Ecto neural progenitor cell (in vitro differentiated cells): ENCODE results near the gene TATDN2.
"Not testable (repeated sequence)": the region's sequence is repeated elsewhere in the genome, so short reads cannot be mapped to it uniquely, and the experiment has no call there.

Experiments used
- DNase-seq: peaks from one replicate; pipeline ENCODE4 v3.0.0-alpha.2; 2018; ENCODE audit warnings: low spot score

TATDN2 gene

DNA sequence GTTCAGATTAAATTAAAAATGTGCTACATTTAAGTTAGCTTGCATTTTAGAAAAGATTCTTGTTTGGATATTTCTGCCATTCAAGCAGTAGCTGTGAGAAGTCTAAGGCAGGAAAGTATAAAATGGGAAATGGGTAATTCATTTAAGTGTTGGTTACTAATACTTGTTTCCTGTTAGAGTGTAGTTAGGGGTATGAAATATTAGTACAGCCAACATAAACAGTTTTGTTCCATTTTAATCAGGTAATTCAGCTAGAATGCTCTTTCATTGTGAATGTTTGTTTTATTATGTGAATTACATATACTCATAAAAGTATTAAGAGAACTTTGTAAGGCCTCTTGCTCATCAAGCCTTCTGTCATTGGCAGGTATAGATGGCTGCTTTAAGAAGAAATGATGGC is 19.9 kb downstream of the TATDN2 start:
- DNase-seq, result no peak

DNA sequence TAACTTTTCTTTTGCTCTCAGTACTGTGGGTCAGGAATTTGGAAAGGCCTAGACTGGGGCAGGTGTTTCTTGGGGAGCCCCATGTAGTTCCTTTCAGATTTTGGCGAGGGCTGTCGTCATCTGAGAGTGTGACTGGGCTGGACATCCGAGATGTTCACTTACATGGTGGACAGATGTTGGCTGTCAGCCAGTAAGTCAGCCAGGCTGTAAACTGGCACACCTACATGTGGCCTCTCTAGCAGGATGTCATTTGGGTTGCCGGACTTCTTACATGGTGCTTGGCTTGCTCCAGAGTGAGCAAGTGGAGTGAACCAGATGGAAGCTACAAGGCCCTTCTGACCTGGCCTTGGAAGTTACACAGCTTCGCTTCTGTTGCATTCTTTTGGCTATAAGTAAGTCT is 20.7 kb downstream of the TATDN2 start:
- DNase-seq, result no peak

DNA sequence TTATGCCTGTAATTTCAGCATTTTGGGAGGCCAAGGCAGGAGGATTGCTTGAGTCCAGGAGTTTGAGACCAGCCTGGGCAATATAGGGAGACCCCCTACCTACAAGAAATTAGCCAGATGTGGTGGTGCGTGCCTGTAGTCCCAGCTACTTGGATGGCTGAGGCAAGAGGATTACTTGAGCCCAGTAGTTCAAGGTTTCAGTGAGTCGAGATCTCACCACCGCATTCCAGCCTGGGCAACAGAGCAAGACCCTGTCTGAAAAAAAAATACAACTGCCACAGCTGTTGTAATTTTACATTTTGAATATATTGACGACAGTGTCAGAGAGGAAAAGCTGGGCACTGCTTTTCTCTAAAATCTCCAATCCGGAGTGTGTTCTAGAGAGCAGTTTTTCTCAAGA is 21.2 kb downstream of the TATDN2 start:
- DNase-seq, result no peak

DNA sequence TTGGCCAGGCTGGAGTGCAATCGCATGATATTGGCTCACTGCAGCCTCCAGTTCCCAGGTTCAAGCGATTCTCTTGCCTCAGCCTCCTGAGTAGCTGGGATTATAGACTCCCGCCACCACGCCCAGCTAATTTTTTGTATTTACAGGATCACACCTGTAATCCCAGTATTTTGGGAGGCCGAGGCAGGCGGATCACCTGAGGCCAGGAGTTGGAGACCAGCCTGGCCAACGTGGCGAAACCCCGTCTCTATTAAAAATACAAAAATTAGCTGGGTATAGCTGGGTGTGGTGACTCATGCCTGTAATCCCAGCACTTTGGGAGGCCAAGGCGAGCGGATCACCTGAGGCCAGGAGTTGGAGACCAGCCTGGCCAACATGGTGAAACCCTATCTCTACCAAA is 24.2 kb downstream of the TATDN2 start:
- DNase-seq, result not testable (repeated sequence)

DNA sequence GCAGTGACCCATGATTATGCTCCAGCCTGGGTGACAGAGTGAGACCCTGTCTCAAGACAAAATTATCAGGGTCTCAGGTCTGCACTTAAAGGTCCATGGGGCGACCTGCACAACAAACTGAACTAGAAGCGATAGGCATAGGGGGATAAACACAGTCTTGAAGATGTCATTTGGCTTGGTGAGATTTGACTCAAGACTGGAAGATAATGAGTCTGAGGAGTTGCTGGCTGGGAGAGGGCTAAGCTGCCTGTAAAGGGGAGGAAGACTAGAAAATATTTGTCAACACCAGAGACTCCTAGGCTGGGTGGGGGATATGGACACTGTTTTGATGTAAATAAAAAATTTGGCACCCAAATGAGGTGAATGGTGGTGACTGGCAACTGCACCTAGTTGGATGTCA is 24.7 kb downstream of the TATDN2 start:
- DNase-seq, result no peak

DNA sequence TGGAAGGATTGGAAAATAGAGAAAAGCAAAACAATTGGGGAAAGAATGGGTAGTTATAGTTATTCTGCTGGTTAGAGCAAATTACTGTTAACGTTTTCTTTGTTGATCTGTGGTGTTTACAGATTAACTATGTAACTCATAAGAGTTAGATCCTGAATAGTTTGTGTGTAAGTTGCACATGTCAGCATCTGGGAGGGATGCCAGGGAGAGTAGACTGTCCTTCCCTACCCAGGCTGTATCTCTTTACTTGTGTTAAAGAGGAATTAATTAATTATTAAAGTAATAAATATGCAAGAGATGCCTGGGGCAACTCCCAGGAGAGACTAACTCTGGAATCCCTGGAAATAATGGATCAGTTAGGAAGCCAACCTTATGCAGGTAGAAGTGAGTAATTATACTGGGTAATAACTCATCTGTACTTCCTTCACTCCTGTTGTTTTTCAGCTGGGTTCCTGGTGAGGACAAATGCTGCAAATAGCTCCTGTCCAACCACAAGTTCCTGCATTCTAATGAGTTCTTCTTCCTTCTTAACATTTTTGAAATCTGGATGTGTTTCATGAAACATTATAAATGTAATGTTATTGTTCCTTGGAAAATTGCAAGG is 25.5 kb downstream of the TATDN2 start:
- no peak for DNase-seq

DNA sequence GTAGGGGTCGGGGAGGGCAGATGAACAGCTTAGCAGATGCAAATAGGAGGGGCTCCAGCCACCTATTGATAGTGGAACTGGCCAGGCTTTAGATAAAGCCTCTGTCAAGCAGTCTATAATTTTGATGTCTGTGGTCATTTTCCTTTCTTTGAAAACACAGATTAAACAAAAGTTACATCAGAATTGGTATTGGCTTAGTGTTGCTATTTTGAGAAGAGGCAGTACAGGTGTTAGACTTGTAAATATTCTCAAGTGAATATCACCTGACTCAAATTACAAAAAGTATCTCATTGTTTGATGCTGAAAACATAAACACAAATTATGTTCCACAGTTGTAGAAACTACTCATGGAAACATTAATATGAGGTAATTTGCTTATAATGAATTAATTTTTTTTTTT is 26.3 kb downstream of the TATDN2 start:
- no peak for DNase-seq

DNA sequence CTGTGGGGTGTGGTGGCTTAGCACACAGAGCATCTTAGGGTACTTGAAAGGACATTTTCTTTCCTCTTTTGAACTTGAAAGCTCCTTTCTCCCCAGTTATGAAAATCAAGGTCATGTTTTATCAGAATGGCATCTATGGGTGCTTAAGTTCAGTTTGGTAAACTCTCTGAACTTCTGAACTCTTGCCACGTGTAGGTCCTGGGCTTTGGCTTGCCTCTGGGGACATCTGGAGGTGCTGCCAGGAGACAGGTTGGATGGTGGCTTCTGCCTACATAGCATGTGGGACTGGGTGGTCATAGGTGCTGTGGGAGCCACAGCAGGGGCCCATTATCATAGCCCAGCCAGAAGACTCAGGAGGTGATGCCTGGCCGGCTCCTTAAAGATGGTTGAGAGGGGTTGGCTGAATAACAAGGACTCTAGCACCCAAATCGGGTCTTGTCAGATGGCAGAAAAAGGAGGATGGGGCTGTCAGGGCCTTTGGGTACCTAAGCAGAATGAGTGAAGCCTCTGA is 28.9 kb downstream of the TATDN2 start:
- no peak for DNase-seq

DNA sequence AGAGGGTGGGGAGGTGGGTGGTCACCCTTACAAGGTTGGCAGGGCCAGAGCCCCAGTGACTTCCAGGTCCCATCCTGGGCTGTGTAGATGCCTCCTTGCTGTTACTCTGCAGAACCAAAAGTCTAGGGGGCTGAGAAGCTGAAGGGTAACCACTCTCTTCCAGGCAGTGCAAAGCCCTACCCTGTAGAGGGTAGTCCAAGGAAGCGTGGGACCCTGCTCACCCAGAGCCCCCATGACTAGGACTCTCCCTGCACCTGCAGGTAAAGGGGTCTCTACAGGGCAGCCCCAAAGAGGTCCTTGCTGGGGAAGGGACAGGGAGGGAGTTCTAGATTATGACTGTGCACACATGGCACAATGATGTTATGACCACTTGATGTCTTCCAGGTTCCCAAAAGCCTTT is 30.2 kb downstream of the TATDN2 start:
- no peak for DNase-seq

DNA sequence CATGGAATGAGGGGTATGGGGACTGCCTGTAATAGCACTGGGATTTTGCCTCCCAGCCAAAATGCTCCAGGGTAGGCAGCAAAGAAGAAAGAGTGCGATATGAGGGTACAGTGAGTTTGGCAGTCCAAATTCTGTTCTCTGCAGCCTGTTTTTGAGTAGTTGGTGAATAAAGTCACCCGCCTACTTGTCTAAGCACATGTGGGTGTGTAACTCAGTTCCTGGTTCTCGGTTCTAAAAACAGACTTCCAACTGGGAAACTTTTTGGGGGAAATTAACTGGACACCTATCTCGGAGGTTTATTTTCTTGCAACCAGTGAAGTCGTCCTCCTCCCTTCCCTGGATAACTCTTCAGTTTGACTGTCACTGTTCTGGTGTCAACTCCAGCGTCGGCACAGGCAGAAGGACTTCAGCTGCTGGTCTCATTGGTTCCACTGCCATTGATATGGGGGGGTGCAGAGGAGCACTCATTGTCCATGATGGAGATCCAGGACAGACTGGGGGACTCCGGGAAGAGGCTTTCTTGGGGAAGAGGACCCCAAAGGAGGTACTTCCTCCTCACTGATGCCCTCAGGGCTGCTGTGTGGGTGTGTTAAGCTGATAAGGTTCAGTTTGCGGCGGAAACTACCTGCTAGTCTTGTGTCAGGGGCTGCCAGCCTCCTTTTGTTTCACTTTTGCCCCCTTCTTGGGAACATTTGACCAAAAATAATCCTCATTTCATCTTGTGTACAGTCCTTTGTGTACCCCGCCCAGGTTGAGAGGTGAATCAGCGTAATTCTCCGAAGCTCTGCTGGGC is 31.3 kb downstream of the TATDN2 start:
- no peak for DNase-seq

DNA sequence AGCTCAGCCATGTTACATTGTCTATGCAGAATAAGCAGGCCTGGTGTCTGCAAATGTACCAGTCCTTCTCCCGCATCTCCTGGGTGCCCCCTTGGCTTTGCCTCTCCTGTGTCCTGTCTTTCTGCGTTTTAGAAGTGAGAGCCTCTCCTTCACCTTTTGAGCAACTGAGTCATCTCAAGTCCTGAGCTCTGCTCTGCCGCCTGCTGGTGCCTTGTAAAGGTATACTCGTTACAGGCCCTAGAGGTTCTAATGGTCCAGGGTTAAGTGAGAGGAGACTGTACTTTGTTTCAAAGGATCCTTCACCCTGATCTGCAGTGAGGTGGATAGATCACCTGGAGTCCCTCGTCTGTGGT is 31.9 kb downstream of the TATDN2 start:
- DNase-seq, result no peak

DNA sequence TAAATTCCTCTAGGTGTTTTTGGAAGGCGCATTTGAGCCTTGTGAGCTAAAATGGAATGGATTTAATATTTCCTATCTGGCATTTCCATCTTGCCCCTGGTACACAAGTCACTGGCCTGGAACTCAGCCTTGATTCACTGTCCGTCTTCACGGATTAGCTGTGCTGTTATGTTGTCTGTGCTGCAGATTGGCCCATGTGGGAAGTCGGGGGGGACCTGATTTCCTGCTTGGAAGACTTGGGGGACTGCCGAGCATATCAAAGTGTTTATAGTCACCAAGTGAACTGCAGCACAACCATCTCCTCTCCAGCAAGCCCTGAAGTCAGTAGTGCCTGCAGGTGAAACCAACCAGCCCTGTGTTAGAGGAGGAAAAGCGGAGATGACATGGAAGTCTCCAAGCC is 32.3 kb downstream of the TATDN2 start:
- DNase-seq, result no peak

DNA sequence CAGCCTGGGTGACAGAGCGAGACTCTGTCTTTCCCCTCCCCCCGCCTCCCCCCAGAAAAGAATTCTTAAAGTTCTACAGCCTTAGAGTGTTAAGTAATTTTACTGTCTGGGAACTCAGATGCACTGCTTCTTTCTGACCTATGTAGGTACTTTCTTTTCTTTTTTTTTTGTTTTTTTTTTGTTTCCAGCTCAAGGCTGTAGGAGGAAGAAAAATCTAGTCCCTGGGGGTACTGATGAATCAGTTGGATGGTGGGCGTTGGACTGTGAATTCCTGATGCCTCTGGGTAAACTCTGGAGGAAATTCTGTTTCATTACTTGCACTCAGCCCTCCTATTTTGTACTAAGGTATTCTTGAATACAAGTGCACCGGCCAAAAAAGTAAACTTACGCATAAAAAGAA is 33.7 kb downstream of the TATDN2 start:
- no peak for DNase-seq

DNA sequence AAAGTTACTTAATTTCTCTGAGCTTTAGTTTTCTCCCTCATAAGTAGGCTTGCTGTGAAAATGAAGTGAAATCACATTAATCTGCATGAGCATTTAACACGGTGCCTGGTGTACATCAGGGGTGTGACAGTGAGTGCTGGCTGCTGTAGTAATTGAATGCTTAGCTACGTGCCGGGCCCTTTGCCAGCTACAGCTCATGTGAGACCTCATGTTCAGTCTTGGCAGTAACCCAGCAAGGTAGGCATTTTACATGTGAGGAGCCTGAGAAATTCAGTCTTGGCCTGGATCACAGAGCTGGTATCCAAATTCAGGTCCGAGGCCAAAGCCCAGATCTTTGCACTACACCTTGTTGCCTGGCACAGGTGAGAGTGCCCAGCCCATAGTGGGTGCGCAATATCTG is 35.4 kb downstream of the TATDN2 start:
- no peak for DNase-seq

DNA sequence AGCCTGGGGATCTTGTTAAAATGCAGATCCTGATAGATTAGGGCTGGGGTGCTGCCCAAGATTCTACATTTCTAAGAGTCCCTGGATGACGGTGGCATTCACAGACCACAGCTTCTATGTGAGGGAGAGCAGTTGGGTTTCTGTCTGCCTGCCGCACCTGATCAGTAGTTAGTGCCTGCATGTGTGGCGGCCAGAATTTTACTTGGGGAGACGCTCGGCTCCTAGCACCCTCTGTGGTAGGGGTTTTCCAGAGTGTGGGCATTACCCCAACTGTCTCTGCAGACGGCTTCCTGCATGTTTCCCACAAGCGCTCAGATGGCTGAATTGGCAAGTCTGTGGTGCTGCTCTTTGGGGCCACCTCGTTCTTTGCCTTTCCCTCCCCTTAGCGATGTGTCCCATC is 36.2 kb downstream of the TATDN2 start:
- no peak for DNase-seq

DNA sequence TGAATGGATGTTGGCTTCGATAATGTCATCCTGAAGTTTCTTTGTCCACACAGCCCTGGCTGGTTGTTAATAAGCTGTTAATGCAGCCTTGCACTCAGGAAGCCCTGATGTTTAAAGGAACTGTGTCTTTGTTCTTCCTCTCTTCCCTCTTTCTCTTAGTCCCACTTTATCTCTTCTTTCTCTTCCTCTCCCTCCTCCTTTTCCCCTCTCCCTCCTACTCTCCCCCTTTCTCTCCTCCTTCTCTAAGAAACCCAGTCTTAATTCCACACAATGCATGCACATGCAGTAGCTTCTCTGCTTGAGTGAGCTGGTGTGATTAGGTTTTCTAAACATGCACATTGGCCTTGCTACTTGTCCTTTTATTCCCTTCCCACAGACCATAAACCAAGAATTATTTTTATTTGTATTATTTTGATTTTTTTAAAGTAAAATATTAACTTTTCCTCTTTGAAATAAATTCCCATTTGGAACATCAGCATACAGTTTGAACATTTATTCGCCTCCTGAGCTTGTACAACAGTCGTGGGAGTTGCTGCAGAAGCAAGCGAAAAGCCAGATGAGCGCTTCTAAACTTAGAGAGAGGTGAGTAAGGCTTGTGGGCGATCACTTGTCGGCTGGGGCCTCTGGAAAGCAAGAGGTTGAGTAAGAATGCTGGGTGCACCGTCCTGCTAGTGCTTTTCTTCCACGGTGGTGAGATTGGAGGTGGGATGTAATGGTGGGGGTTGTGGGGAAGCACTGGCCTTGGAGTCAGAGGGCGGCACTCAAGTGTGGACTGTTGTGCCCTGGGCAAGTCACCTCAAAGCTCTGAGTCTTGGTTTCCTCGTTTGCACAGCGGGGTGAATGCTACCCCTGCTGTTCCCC is 37.2 kb downstream of the TATDN2 start:
- DNase-seq, result no peak

DNA sequence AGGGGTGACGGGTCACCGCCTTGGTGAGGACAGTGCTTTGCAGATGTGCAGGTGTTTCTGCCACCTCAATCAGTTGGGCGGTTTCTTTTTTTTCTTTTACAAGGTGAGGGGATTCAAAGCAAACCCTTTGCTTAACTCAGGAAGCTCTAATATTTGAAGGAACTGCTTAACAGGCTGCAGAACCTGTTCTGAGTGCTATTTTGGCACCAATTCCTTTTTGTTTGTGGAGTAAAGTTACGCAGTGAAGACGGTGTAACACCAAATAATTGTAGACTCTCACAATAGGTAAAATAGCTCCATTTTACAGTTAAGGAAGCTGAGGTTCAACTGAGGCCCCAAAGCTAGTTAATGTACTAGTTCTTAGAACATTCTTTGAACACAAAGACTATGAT is 37.9 kb downstream of the TATDN2 start:
- no peak for DNase-seq

DNA sequence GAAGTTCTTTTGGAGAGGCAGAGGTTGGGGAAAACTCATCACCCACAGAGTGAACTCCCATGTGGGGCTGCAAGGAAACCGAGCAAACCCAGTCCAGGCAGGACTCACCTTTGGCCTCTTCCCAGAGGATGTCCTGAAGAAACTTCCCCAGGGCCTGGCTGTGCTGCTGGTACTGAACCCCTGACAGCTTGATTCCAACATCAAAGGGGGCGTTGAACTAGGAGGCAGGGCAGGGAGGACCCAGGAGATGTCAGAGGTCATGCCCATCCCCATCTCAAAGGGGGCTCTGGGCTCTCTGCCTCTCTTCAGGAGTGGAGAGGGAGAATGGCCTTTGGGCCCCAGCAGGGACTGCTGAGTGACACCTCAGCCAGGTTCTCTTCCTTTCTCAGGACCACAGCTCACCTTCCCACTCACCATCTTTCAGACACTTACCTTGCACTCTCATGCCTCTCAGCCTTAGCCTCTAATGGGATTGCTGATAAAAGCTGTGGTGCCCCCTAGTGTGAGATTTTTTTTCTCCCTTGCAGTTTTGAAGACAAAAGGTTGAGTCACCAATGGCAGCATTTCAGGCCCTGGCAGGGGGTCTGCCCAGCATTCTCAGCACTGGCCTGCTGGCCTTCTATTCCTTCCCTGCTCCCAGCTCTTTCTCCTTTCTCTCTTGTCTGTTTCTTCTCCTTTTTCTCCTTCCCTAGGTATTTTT is 38.5 kb downstream of the TATDN2 start:
- DNase-seq, result no peak

DNA sequence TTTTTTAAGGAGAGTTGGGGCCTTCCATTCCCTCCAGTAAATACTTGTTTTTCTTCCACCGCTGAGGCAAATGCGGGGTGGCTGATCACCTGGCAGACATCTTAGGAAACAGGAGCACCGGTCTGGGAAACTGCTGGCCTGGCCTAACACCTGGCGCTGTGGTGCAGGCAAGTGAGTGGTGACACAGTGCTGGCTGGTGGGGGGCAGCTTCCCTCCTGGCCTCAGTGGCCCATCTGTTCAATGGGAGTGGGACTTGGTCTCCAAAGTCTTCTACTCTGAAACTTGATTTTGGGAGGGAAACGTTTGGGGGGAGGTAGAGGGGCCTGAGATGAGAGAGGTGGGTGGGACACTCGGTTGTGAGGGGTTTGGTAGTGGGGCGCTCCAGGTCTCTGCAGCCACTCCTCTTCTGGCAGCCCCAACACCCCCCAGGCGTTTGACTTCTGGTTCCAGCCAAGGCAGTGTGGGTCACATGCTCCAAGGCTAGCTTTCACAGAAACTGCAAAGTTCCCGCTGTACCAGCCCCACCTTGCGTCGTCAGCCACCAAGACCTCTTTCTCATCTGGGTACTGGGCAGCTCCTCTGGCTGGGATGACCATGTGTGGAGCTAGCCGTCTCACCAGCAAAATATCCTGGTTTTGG is 39.8 kb downstream of the TATDN2 start:
- no peak for DNase-seq

DNA sequence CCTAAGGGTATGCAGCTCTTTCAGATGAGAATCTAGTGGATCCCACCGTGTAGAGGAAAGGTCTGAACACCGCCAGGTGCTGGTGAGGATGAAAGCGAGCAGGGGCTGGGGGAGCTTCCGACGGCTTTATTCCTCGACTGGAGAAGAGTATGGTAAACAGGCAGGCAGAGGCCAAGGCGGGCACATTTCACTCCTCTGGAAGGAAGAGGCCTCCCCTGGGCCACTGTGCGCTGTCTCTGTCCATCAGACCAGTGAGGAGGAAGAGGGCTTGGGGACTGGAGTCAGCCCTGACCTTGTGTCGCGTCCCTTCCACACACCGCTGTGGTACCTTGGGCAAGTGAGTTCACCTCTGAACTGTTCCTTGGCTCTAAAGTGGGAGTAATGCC is 40.3 kb downstream of the TATDN2 start:
- no peak for DNase-seq

DNA sequence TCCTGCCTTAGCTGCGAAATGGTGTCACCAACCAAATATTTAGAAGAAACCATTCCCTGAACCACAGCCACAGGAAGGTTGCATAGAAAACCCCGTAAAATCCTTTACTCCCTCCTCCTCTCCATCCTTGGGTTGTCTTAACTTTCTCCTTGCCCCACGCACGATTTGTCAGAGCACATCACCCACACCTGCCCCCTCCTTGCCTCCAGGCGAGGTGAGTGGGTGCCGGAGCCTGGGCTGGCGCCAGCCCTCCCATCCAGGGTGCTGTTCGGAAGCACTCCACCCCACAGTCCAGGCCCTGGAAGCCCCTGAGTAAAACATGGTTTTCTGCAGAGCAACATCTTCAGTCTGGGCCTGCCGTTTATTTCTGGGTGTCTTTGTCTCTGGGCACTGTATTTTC is 40.8 kb downstream of the TATDN2 start:
- DNase-seq, result no peak

DNA sequence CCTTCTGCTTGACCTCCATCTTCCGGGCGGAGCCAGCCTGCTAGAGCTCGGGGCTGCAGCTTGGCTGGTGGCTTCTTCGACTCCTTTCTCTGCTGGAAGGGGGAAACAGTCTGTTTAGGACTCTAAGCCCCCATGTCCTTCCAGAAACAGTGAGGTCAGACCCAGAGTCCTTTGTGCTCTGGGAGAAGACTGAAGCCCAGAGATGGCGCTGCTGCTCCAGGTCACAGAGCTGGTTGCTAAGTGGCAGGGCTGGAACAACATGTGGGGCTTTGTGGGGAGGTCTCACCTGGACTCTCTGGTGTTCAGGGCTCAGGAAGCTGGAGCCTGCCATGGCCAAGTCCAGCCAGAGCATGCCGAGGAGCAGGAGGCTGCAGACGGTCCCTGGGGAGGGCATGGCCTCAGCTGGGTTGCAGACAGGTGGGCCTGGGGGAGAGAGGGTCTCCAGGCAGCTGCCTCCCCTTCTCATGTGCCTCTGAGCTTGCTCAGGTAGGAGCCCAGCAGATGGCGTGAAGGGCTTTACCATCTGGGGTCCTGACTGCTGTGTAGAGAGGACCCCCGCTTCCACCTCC is 41.6 kb downstream of the TATDN2 start:
- no peak for DNase-seq
